Esophagus squamous epithelium (tissue), 4 donors: ENCODE data around the gene SLIT1.

Experiments
- POLR2A ChIP-seq, 4 donors: fragments of 450-650 bp; IDR thresholded peaks; one replicate each; pipeline ENCODE4 v1.6.1; 2017; ENCODE audit warnings: antibody characterized with exemption in 4 of 4, mild to moderate bottlenecking in 4 of 4, moderate library complexity in 3 of 4
- TF ChIP-seq, protein P1 (sequence below), 6 experiments: fragments of 450-650 bp in 4 of 6; fragments of 200-600 bp in 2 of 6; sonication (generic) in 2 of 6; IDR thresholded peaks; one replicate each; pipeline ENCODE4 v1.5.1; 2016 to 2019; ENCODE audit warnings: antibody characterized with exemption in 6 of 6, mild to moderate bottlenecking in 4 of 6, moderate library complexity in 4 of 6

DNA sequence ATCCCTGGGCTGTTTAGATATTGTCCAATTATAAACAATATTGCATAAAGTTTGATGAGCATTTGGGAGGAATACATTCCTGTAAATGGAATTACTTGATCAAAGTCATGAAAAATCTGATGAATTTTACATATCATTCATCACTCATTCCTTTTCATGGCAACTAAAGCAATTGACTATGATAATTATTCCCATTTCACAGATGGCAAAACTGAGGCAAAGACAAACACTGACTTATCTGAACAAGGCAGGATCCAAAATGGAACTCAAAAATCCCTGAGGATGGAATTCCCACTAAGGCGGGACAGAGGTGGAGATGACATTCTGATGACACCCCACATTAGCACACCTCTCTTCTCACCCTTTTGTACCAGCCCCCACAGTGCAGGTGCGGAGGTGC, 17.1 kb downstream of the SLIT1 start:
- no peak for TF ChIP-seq POLR2A (IDR thresholded peaks at IDR 0.05)
- TF ChIP-seq, protein P1, sequence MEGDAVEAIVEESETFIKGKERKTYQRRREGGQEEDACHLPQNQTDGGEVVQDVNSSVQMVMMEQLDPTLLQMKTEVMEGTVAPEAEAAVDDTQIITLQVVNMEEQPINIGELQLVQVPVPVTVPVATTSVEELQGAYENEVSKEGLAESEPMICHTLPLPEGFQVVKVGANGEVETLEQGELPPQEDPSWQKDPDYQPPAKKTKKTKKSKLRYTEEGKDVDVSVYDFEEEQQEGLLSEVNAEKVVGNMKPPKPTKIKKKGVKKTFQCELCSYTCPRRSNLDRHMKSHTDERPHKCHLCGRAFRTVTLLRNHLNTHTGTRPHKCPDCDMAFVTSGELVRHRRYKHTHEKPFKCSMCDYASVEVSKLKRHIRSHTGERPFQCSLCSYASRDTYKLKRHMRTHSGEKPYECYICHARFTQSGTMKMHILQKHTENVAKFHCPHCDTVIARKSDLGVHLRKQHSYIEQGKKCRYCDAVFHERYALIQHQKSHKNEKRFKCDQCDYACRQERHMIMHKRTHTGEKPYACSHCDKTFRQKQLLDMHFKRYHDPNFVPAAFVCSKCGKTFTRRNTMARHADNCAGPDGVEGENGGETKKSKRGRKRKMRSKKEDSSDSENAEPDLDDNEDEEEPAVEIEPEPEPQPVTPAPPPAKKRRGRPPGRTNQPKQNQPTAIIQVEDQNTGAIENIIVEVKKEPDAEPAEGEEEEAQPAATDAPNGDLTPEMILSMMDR (IDR thresholded peaks at IDR 0.05) = no peak
